ENCODE measurements around the gene NCOR2. TPM values are rescaled to one million over a fixed set of nuclear protein-coding genes. Genes with fewer than 3 reads are reported as not detected.

NCOR2 gene
- total and polyA plus RNA-seq, 2 of the 8 experiments (the other 6 are each of a cell fraction or from before 2014, with no cell fraction given), result 14.8 to 275 TPM

DNA sequence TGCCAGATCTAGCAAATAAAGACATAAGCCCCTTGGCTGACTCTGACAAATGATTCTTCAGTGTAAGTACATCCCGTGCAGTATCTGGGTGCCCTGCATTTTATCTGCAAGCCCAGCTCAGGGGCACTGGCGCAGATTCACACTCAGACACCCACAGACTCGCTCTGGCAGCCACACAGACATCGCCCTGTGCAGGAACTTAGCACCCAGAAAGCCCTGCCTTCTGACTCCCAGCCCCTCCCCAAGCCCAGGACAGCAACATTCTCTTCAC lies 44.9 kb upstream of the NCOR2 start:
- Histone ChIP-seq H4K20me1 (replicated peaks in 1 of 2; ENCODE audit: control insufficient read depth in 1 of 2, insufficient read depth in 2 of 2, low read length in 2 of 2) (no peaks in the 10 kb centered on the region), H3K79me1 (ENCODE audit: low read depth, low read length) (no peaks in the 10 kb centered on the region), H3K36me3 (ENCODE audit: control insufficient read depth in 2 of 4, insufficient read depth in 4 of 4, low read length in 3 of 4) (no peaks in the 10 kb centered on the region), H3K27ac (ENCODE audit: low read depth, low read length) (no peak overlapping the region), H3K18ac (ENCODE audit: extremely low read depth, low read length) (no peak overlapping the region), H2BK15ac (ENCODE audit: low read length) (no peak overlapping the region), H3K79me2 (ENCODE audit: control insufficient read depth in 1 of 2, insufficient read depth in 2 of 2, low read length in 2 of 2) (no peaks in the 10 kb centered on the region), H4K91ac (replicated peaks; ENCODE audit: insufficient read length, low read length) (no peak overlapping the region), H4K5ac (ENCODE audit: insufficient read length, low read depth, low read length) (no peak overlapping the region), H3K14ac (ENCODE audit: insufficient read length) (no peak overlapping the region), H2BK120ac (replicated peaks; ENCODE audit: low read depth, low read length) (no peak overlapping the region), H3K4me1 (replicated peaks in 1 of 4; ENCODE audit: control insufficient read depth in 3 of 4, insufficient read depth in 4 of 4, low read length in 3 of 4) (peaks cover 0 to 3% (median 0%) of the 10 kb centered on the region in 4 experiments; a peak in 2 of 7 replicates), H3K4ac (replicated peaks; ENCODE audit: insufficient read length, low read depth, low read length) (no peak overlapping the region), H2AFZ (ENCODE audit: low read length) (no peak overlapping the region), H3K23me2 (ENCODE audit: low read depth, low read length) (no peaks in the 10 kb centered on the region), H4K8ac (ENCODE audit: extremely low read depth, insufficient read depth, low read length) (no peak overlapping the region), H3K27me3 (replicated peaks in 1 of 4; ENCODE audit: control insufficient read depth in 3 of 4, extremely low read depth in 1 of 4, insufficient read depth in 3 of 4, low read length in 3 of 4) (0 out of 7 replicates have a peak, but pooled peaks cover 0 to 2% (median 0%) of the 10 kb centered on the region in 4 experiments), H3K4me3 (ENCODE audit: extremely low read depth in 1 of 4, insufficient read depth in 2 of 4, low read depth in 3 of 4, low read length in 4 of 4) (no peak overlapping the region), H2BK5ac (ENCODE audit: low read depth, low read length) (no peak overlapping the region), H3K4me2 (ENCODE audit: insufficient read depth in 1 of 2, low read depth in 2 of 2, low read length in 2 of 2) (no peak overlapping the region), H3K23ac (ENCODE audit: insufficient read length) (no peak overlapping the region), H3K9ac (replicated peaks in 1 of 4; ENCODE audit: extremely low read depth in 1 of 4, low read depth in 3 of 4, low read length in 3 of 4) (no peak overlapping the region), H3K9me3 (ENCODE audit: insufficient read depth in 2 of 2, low read depth in 1 of 2, low read length in 1 of 2) (no peaks in the 10 kb centered on the region), H2AK5ac (ENCODE audit: low read depth, low read length) (no peak overlapping the region), H2BK20ac (ENCODE audit: low read length) (no peak overlapping the region), H2BK12ac (ENCODE audit: low read depth, low read length) (no peak overlapping the region), H3K56ac (replicated peaks; ENCODE audit: insufficient read length, low read depth, low read length) (no peak overlapping the region)
- no peak for FAIRE-seq
- no peak for DNase-seq (ENCODE audit: low read depth in 1 of 2, low spot score in 2 of 2)
- TF ChIP-seq SP4 (IDR thresholded peaks at IDR 0.05; ENCODE audit: low read length) (no peak), RXRA (IDR thresholded peaks at IDR 0.05; ENCODE audit: insufficient read depth, low read depth, low read length) (no peak), CEBPB (IDR thresholded peaks at IDR 0.05; ENCODE audit: low read depth, low read length) (no peak), BCL11A (IDR thresholded peaks at IDR 0.05; ENCODE audit: low read depth in 2 of 2, low read length in 2 of 2) (no peak), RAD21 (IDR thresholded peaks at IDR 0.05 in 1 of 2, conservative IDR thresholded peaks at IDR 0.05 in 1 of 2; ENCODE audit: low read depth in 2 of 2, low read length in 2 of 2) (no peak), HDAC2 (IDR thresholded peaks at IDR 0.05; ENCODE audit: borderline replicate concordance in 1 of 2, low read depth in 2 of 2, low read length in 2 of 2) (no peak), TCF12 (IDR thresholded peaks at IDR 0.05; ENCODE audit: low read depth, low read length) (no peak)
- TF ChIP-seq, protein P1, sequence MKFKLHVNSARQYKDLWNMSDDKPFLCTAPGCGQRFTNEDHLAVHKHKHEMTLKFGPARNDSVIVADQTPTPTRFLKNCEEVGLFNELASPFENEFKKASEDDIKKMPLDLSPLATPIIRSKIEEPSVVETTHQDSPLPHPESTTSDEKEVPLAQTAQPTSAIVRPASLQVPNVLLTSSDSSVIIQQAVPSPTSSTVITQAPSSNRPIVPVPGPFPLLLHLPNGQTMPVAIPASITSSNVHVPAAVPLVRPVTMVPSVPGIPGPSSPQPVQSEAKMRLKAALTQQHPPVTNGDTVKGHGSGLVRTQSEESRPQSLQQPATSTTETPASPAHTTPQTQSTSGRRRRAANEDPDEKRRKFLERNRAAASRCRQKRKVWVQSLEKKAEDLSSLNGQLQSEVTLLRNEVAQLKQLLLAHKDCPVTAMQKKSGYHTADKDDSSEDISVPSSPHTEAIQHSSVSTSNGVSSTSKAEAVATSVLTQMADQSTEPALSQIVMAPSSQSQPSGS (IDR thresholded peaks at IDR 0.05; ENCODE audit: low read length), result no peak
- ChIA-PET CTCF (ENCODE audit: partially characterized antibody) (interaction anchor here (1.0 to 1.4 kb wide), 2 partner anchors 21 to 44 kb away, joined by 3 to 4 read pairs; no protein-coding TSS in a partner anchor), POLR2A (ENCODE audit: partially characterized antibody) (no interaction called here)
- 73% methylated on average over 4 of the region's 4 CpGs; no CpG with 5 or more reads in 1 of the 2 experiments for WGBS, 2 experiments (ENCODE audit: extremely low coverage in 1 of 2, insufficient coverage in 1 of 2, insufficient read length in 1 of 2, insufficient replicate concordance in 2 of 2, low coverage in 1 of 2, low lambda C conversion rate in 2 of 2, missing lambda C conversion rate in 1 of 2)

All from H1 (cell line).